GM12864 (cell line): ENCODE measurements around the gene SLAMF7.

Experiments used
- DNase-seq: peaks from one replicate; pipeline ENCODE4 v3.0.0-alpha.2; 2011; ENCODE audit warnings: low read depth
- H3K4me3 ChIP-seq: 2 replicates; pipeline ENCODE4 v1.5.1; 2011; ENCODE audit warnings: mild to moderate bottlenecking, low read depth, low read length, control low read depth
- TF ChIP-seq, protein P1 (sequence below): IDR thresholded peaks from 2 replicates; pipeline ENCODE4 v1.5.1; 2011; ENCODE audit warnings: low read depth, mild to moderate bottlenecking, moderate library complexity, low read length, control low read depth, inconsistent platforms; ENCODE audit errors: missing control alignments

The SLAMF7 gene

DNA sequence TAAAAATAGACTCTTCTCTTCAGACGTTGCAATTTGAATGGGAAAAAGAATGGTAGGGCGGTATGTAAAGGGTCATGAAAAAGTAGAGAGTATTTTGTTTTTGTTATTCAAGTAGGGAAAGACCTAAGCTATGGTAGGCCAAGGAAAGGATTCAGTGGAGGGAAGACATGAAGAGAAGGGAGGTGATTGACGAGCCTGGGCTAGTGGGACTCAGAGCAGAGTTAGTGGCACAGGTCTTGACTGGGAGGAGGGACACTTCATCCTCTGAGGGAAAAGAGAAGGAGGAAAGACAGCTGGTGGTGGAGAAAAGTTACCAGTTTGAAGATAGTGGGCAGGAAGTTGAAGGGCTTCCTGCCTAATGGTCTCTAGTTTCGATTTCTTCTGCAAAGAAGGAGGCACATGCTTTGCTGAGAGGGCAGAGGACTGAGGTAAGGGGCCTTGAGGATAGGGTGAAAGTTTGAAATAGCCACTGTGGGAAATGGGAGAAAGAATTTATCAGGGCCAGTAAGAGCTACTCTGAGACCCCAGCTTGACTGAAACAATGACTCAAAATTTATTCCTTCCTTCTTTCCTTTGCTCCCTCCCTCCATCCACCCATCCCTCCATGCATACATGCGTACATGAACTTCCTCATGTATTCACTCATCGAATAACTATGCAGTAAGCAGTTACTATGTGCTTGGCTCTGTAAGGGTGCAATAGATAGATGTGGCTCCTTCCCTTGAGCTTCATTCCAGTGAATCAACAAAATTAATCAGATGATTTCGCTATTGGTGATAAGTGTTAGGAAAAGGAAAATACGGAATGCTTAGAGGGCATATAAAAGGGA is 31.6 kb upstream of the SLAMF7 start:
- TF ChIP-seq, protein P1, sequence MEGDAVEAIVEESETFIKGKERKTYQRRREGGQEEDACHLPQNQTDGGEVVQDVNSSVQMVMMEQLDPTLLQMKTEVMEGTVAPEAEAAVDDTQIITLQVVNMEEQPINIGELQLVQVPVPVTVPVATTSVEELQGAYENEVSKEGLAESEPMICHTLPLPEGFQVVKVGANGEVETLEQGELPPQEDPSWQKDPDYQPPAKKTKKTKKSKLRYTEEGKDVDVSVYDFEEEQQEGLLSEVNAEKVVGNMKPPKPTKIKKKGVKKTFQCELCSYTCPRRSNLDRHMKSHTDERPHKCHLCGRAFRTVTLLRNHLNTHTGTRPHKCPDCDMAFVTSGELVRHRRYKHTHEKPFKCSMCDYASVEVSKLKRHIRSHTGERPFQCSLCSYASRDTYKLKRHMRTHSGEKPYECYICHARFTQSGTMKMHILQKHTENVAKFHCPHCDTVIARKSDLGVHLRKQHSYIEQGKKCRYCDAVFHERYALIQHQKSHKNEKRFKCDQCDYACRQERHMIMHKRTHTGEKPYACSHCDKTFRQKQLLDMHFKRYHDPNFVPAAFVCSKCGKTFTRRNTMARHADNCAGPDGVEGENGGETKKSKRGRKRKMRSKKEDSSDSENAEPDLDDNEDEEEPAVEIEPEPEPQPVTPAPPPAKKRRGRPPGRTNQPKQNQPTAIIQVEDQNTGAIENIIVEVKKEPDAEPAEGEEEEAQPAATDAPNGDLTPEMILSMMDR = no peak
- peak overlapping the region; percentile 97 for H3K4me3 ChIP-seq
- no peak for DNase-seq

DNA sequence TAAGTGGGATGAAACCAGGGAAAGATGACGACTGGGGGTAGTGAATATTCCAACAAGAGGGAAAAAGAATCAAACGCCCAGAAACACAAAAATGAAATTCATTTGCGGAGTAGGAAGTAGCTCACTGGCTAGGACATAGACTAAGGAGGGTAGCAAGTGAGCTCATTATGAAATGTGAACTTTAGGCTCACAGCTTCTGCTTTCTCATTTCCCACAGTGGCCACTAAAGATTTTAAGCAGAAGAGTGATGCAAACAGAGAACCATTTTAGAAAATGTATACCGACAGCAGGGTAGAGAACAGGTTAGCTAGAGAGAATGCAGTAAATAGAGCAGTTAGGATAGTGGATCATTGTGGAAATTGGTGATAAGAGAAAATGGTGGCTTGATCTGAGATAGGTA is 30.9 kb upstream of the SLAMF7 start:
- no peak for DNase-seq
- peak overlapping the region; percentile 97 for H3K4me3 ChIP-seq
- TF ChIP-seq, protein P1 = no peak

DNA sequence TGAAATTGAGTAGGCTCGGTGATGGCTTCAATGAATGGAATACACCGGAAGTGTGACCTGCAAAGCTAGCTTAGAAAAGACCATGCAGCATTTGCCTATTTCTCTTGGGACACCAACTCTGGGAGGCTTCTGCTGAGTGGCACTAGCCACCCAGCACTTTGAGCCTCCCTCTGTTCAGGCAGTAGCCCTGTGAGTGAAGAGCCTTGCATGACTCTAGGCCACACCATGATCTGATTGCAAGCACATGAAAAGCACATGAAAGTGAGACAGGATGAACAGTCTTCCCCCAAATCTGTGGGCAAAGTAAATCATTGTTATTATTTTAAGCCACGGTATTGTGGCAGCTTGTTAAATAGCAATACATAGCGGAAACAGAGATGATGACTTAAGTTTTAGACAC is 30.2 kb upstream of the SLAMF7 start:
- no peak for DNase-seq
- TF ChIP-seq, protein P1 = no peak
- H3K4me3 ChIP-seq = peak overlapping the region; percentile 97

DNA sequence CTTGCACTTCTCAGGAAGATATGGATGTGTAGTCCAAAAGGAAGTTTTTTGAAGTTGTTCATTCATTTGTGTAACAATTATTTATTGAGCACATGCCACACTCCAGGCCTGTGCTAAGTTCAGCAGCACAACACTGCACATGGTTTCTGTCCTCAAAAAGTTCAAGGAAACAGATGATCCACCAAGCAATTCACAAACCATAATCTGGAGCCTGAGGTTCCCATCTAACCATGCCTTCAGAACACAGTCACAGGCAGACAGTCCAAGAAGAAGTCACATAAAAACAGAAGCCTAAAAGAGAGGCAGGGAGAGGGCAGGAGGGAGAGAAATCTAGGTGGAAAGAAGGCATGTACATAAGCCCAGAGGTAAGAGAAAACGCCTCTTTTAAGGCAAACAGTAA is 29.3 kb upstream of the SLAMF7 start:
- no peak for DNase-seq
- peak overlapping the region; percentile 97 for H3K4me3 ChIP-seq
- TF ChIP-seq, protein P1 = no peak

DNA sequence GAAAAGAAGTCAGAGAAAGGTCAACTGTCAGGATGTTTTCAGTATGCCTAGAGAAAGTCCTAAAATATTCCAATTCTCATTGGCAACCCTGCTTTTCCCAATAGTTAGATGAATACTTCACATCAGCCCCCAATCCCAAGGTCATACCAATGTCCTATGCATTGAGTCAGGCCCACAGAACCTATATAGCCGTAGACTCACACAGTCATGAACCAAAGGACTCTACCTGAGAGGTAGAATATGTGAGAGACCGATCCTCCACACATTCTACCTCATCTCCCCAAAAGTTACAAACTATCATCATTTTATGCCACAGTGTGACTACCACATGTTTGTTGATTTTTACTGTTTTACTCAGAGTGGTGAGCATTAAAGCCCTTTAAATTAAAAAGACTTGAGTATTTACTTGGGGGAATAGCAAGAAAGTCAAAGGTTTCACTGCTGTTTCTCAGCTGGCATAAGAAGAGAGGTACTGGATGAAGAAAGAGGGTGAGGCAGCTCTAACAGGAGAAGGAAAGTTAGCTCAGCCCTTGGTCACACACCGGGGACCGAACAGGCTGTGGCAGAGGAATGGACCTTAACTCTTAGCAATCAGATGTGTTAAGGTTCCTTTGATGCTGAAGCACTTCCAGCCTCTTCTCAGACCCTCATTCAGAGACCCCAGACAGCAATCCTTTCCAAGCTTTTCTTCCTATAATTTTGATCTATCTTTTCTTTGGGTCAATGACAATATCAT is 28.4 kb upstream of the SLAMF7 start:
- H3K4me3 ChIP-seq = peak overlapping the region; percentile 97
- no peak for DNase-seq
- TF ChIP-seq, protein P1 = no peak

DNA sequence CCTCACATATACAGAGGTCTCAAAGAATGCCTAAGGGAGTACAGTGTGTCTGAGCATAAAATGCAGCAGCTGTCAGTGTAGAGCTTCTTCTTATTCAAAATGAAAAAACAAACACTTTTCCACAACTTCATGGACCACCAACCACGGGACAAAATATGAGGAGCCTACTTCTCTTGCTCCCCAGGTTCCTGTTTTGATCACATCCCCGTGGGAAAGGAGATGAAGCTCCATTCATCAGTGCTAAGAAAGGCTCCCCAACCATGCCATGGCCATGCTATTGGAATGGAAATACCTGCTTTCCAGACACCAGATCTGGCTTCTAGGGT is 27.8 kb upstream of the SLAMF7 start:
- H3K4me3 ChIP-seq = peak overlapping the region; percentile 97
- DNase-seq = no peak
- TF ChIP-seq, protein P1 = no peak
